Effector CD8-positive, alpha-beta T cell (primary cell): ENCODE data around the gene YWHAB.

Experiments
- DNase-seq: peaks from one replicate; lab custom pipeline; 2025; lab: John Stamatoyannopoulos, UW

Gene YWHAB

GRCh38 chr20:44952731-44953130 lies 67.2 kb downstream of the YWHAB start:
- DNase-seq, result no peak

GRCh38 chr20:44954211-44954610 lies 68.7 kb downstream of the YWHAB start:
- DNase-seq, result no peak

DNA sequence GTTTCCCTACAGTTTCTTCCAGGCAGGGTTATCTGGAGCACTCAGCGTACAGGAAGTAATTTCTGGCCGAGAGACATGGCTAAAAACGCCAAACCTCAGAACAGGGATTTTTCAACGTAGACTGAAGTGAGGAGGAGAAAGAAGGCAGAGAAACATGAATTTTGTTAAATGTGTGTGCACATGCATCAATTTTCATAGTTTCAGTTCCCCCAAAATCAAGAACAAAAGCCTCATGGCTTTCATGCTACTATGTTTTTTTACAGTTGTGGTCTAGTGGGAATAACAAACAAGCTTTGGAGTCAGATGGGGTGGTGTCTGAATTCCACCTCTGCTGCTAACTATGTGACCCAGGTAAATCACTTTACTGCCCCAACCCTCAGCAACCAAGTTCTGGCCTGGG lies 69.8 kb downstream of the YWHAB start:
- DNase-seq, result no peak

GRCh38 chr20:44956410-44956809 lies 70.9 kb downstream of the YWHAB start:
- no peak for DNase-seq
